Epidermal melanocyte (primary cell): ENCODE results near the gene PBX3.

Experiments
- DNase-seq: peaks from one replicate; pipeline ENCODE4 v3.0.0; 2011; ENCODE audit warnings: low spot score; ENCODE audit not compliant: insufficient read length

PBX3 gene

GRCh38 chr9:125747053-125747764 is at the start of gene PBX3:
Gene PBX3 (plus strand): TSS chr9:125747373.
- no peak for DNase-seq

GRCh38 chr9:125699870-125700269 is 47.3 kb upstream of the PBX3 start:
- no peak for DNase-seq

- DNase-seq = no peak
These were observed 46.4 kb upstream of the PBX3 start for GRCh38 chr9:125700791-125701190.

GRCh38 chr9:125701351-125701750 is 45.8 kb upstream of the PBX3 start:
- DNase-seq = no peak

GRCh38 chr9:125703662-125704061 is 43.5 kb upstream of the PBX3 start:
- DNase-seq = no peak

- DNase-seq = no peak
These were observed 41.3 kb upstream of the PBX3 start for GRCh38 chr9:125705893-125706292.

GRCh38 chr9:125706651-125707471 is 40.3 kb upstream of the PBX3 start, which contains the start of gene MAPKAP1:
Gene MAPKAP1 (minus strand): TSS chr9:125707208. CDS start chr9:125672574, 34,634 bp downstream.
- peak; percentile 95 for DNase-seq

GRCh38 chr9:125707472-125707804 is 39.7 kb upstream of the PBX3 start:
- DNase-seq = no peak

GRCh38 chr9:125726456-125727132 is 20.6 kb upstream of the PBX3 start:
- DNase-seq = no peak

- no peak for DNase-seq
These were observed 17.0 kb upstream of the PBX3 start for GRCh38 chr9:125730168-125730567.

GRCh38 chr9:125732562-125732961 is 14.6 kb upstream of the PBX3 start:
- no peak for DNase-seq

GRCh38 chr9:125739436-125739835 is 7.7 kb upstream of the PBX3 start:
- no peak for DNase-seq

- DNase-seq = no peak
These were observed 4.5 kb upstream of the PBX3 start for GRCh38 chr9:125742657-125743056.

GRCh38 chr9:125743682-125744428 is 3.3 kb upstream of the PBX3 start:
- DNase-seq = no peak

GRCh38 chr9:125744616-125745015 is 2.6 kb upstream of the PBX3 start:
- peak; percentile 34 for DNase-seq

- DNase-seq = no peak
These were observed 2.2 kb upstream of the PBX3 start for GRCh38 chr9:125745018-125745417.

GRCh38 chr9:125745682-125746016 is 1.5 kb upstream of the PBX3 start:
- DNase-seq = no peak

GRCh38 chr9:125746017-125746773 is 978 bp upstream of the PBX3 start:
- DNase-seq = peak; percentile 94

GRCh38 chr9:125746774-125747052 is 460 bp upstream of the PBX3 start:
- no peak for DNase-seq

GRCh38 chr9:125747765-125748445 is 732 bp downstream of the PBX3 start:
- no peak for DNase-seq
